Ishikawa (cell line): ENCODE measurements around the gene AKT1S1.
A peak's percentile ranks its signal among the peaks of the same experiment; 100 is the strongest.

Source experiments
- CEBPB ChIP-seq: IDR thresholded peaks from 2 replicates; pipeline ENCODE4 v1.6.1; 2012
- CREB1 ChIP-seq: IDR thresholded peaks from 2 replicates; pipeline ENCODE4 v1.6.1; 2012; ENCODE audit warnings: low read depth
- EGR1 ChIP-seq: IDR thresholded peaks from 2 replicates; pipeline ENCODE4 v1.6.1; 2012
- EP300 ChIP-seq: IDR thresholded peaks from 2 replicates; pipeline ENCODE4 v1.6.1; 2012; ENCODE audit warnings: borderline replicate concordance
- FOXM1 ChIP-seq: IDR thresholded peaks from 2 replicates; pipeline ENCODE4 v1.6.1; 2012; ENCODE audit warnings: low read depth, borderline replicate concordance
- MAX ChIP-seq: IDR thresholded peaks from 2 replicates; pipeline ENCODE4 v1.6.1; 2012
- NFIC ChIP-seq: IDR thresholded peaks from 2 replicates; pipeline ENCODE4 v1.6.1; 2012
- RAD21 ChIP-seq: IDR thresholded peaks from 2 replicates; pipeline ENCODE4 v1.6.1; 2012; ENCODE audit warnings: low read depth
- TAF1 ChIP-seq: IDR thresholded peaks from 2 replicates; pipeline ENCODE4 v1.6.1; 2012; ENCODE audit warnings: low read depth, mild to moderate bottlenecking
- TCF12 ChIP-seq: IDR thresholded peaks from 2 replicates; pipeline ENCODE4 v1.6.1; 2012; ENCODE audit warnings: low read depth
- TEAD4 ChIP-seq: IDR thresholded peaks from 2 replicates; pipeline ENCODE4 v1.6.1; 2012
- YY1 ChIP-seq: IDR thresholded peaks from 2 replicates; pipeline ENCODE4 v1.6.1; 2012; ENCODE audit warnings: low read depth
- ZBTB7A ChIP-seq: IDR thresholded peaks from 2 replicates; pipeline ENCODE4 v1.6.1; 2012; ENCODE audit warnings: low read depth
- TF ChIP-seq, protein P1 (sequence below): IDR thresholded peaks from 2 replicates; pipeline ENCODE4 v1.6.1; 2012
- TF ChIP-seq, protein P2 (sequence below): IDR thresholded peaks from 2 replicates; pipeline ENCODE4 v1.6.1; 2012; ENCODE audit warnings: low read depth, mild to moderate bottlenecking

The AKT1S1 gene

DNA sequence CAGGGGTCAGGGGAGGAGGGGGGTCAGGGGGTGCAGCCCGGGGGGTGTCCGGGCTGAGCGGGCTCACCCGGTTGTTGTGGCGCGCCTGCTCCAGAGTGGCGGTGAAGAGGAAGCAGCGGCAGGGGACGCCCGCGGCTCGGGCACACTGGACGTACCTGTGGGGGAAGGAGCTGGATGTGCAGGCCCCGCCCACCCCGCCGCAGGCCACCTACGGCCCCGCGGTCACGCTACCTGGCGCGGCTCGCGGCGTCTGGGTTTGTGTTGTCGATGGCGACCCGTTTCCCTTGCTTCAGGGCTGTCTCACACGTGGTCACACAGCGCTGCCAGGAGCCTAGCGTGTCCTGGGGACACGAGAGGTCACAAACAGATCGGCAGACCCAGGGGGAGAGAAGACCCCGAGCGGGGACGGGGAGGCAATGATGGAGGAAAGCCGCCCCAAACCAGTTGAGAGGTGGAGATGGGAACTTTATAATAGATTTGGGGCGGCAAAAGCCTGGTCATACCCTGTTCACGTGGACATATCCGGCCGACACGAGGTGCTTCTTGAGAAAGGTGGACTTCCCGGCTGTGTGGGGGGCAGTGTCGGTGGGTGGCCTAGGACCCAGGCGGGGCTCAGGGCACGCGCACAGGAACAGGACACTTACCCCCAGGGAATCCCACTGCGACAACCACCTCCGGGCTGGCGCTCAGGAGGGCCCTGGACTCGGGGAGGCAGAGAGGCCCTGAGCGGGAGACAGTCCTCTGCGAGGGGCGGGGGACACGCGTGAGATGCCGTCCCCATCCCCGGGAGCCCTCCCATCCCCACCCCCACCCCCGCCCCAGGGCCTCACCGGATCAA lies 15.4 kb downstream of the AKT1S1 start:
- TF ChIP-seq YY1 = no peak
- TF ChIP-seq CEBPB = no peak
- TF ChIP-seq TCF12 = no peak
- no peak for TF ChIP-seq TEAD4
- no peak for TF ChIP-seq NFIC

DNA sequence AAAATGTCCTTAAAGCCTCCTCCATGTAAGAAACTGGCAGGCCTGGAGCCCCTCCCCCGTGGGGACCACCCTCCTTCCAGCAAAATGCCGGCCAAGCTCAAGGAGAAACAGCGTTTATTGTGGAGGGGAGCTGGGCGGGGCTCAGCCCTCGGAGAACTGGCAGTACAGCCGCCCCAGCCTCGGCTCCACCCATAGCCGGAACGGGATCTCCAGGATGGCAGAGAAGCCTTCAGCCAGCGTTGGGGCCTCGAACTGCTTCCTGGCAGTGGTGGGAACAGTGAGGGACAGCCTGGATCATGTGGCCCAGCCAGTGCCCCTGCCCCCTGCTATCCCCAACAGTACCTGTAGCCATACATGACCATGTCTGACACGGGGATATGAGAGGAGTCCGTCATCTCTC lies 16.0 kb downstream of the AKT1S1 start:
- TF ChIP-seq, protein P1, sequence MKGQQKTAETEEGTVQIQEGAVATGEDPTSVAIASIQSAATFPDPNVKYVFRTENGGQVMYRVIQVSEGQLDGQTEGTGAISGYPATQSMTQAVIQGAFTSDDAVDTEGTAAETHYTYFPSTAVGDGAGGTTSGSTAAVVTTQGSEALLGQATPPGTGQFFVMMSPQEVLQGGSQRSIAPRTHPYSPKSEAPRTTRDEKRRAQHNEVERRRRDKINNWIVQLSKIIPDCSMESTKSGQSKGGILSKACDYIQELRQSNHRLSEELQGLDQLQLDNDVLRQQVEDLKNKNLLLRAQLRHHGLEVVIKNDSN = 0 out of 2 replicates have a peak, but pooled peaks have one; percentile 21
- TF ChIP-seq, protein P2, sequence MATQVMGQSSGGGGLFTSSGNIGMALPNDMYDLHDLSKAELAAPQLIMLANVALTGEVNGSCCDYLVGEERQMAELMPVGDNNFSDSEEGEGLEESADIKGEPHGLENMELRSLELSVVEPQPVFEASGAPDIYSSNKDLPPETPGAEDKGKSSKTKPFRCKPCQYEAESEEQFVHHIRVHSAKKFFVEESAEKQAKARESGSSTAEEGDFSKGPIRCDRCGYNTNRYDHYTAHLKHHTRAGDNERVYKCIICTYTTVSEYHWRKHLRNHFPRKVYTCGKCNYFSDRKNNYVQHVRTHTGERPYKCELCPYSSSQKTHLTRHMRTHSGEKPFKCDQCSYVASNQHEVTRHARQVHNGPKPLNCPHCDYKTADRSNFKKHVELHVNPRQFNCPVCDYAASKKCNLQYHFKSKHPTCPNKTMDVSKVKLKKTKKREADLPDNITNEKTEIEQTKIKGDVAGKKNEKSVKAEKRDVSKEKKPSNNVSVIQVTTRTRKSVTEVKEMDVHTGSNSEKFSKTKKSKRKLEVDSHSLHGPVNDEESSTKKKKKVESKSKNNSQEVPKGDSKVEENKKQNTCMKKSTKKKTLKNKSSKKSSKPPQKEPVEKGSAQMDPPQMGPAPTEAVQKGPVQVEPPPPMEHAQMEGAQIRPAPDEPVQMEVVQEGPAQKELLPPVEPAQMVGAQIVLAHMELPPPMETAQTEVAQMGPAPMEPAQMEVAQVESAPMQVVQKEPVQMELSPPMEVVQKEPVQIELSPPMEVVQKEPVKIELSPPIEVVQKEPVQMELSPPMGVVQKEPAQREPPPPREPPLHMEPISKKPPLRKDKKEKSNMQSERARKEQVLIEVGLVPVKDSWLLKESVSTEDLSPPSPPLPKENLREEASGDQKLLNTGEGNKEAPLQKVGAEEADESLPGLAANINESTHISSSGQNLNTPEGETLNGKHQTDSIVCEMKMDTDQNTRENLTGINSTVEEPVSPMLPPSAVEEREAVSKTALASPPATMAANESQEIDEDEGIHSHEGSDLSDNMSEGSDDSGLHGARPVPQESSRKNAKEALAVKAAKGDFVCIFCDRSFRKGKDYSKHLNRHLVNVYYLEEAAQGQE = no peak
- TF ChIP-seq MAX (peak; percentile 23; the same call in 1 of the 2 replicates), TAF1 (no peak)

GRCh38 chr19:49860336-49861102 lies 16.6 kb downstream of the AKT1S1 start:
- TF ChIP-seq, protein P1 = no peak
- TF ChIP-seq EP300 (no peak), TCF12 (no peak), MAX (no peak), ZBTB7A (peak; percentile 45; the same call in 1 of the 2 replicates)

DNA sequence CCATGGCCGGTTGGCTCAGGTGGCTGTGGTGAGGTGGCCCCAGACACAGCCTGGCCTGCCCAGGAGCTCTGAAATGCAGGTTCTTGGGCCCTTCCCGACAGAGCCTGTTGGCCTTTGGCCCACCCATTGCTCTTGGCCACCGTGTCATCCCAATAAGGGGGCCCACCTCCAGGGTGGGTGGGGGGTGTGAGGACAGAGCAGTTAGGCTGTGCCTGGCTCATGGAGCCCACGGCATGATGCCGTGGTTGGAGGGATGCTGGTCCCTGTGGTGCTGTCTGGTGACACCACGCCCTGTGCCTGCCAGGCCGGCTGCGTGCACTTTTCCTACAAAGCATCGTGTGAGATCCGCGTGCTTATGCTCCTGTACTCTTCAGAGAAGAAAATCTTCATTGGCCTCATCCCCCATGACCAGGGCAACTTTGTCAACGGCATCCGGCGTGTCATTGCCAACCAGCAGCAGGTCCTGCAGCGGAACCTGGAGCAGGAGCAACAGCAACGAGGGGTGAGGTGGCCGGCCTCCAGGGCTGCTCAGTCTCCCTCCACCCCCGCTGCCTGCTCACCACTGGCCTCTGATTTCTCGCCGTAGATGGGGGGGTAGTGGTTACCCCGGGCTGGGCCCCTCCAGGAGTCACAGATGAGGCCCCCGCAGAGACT lies 17.3 kb downstream of the AKT1S1 start:
- TF ChIP-seq RAD21 (no peak), TCF12 (no peak), FOXM1 (no peak), MAX (no peak), EP300 (no peak), ZBTB7A (no peak), CREB1 (no peak), YY1 (no peak), EGR1 (no peak), TAF1 (no peak), TEAD4 (no peak), NFIC (no peak)
- TF ChIP-seq, protein P1 = no peak

DNA sequence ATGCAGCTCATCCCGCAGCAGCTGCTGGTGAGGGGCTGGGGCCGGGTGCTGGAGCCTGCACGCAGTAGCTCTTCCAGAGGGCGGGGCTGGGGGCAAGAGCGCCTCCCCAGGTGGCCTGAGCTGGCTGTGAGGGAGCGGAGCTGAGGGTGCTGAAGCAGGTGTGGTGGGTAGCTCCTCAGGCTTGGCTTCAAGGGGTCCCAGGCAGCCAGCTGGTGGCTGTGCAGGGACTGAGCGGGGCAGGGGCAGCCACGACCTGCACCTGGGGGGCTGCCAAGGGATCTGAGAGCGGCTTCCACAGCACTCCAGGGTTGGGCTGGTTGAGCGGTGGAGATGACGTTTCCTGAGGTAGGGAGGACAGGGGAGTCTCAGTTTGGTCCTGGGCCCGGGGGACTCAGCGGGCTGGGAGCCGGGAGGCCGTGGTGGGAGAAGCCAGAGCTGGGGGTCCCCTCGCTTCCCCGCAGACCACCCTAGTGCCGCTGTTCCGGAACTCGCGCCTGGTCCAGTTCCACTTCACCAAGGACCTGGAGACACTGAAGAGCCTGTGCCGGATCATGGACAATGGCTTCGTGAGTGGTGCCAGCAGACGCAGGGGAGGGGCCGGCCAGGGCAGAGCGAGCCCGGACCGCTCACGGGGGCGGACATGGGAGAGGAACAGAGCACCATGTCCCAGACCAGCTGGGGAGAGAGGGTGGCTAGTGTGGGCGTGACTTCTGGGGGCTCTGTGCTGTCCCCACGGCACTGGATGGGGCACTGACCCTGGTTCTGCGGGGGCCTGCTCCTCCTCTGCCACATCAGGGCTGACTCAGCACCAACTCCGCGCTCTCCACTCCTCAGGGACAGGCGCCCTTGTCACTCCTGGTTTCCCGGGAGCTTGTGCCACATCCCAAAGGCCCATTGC lies 18.8 kb downstream of the AKT1S1 start:
- no peak for TF ChIP-seq MAX
- TF ChIP-seq CEBPB = no peak
- TF ChIP-seq, protein P1 = no peak
- TF ChIP-seq TAF1 = no peak
- TF ChIP-seq ZBTB7A = no peak
- TF ChIP-seq EP300 = no peak

- TF ChIP-seq EGR1 (no peak), CREB1 (no peak), ZBTB7A (no peak), CEBPB (no peak), EP300 (no peak), FOXM1 (no peak), TEAD4 (no peak), TCF12 (no peak), YY1 (no peak)
- TF ChIP-seq, protein P1 = no peak
These were observed 19.4 kb downstream of the AKT1S1 start for GRCh38 chr19:49857838-49858087.
